ENCODE results near the gene UFD1. TPM values are rescaled to one million over a fixed set of nuclear protein-coding genes. Genes with fewer than 3 reads are reported as not detected.

The UFD1 gene
- polyA plus RNA-seq, 1 of the 3 experiments (the other 2 are of a cell fraction), result 111 TPM

DNA sequence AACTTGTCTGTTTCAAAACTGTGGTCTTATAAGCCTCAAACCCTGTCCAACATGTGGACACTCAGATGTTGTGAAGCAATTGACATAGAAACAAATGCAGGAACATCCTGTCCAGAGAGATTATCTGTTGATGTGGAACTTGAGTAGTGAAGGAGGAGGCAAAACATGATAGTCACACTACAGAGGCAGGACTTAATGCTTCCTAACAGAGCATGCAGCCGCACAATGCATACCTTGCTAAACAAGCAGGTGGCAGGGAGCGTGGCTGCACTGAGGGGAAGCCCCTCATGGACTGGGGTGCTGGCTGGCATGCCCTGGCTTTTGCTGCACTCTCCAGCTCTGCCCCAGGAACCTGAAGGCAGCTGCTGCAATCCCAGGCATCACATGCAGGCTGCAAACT is 36.8 kb downstream of the UFD1 start:
- peaks cover 8% of the 10 kb centered on the region for H3F3A ChIP-seq (replicated peaks; ENCODE audit: insufficient read depth)
- H3K79me2 ChIP-seq (ENCODE audit: insufficient read depth), result peaks cover 63% of the 10 kb centered on the region
- H3K9ac ChIP-seq, result no peak overlapping the region
- peaks cover 0 to 7% of the 10 kb centered on the region in 2 experiments; a peak in 1 of 4 replicates for H3K4me1 ChIP-seq (ENCODE audit: control insufficient read depth in 1 of 2, insufficient read depth in 2 of 2, low read depth in 1 of 2, low read length in 1 of 2)
- no peak overlapping the region for H3K27ac ChIP-seq (ENCODE audit: low read depth in 2 of 2, low read length in 1 of 2)
- H2AFZ ChIP-seq (ENCODE audit: low read depth), result no peak overlapping the region
- peaks cover 0 to 24% of the 10 kb centered on the region in 2 experiments for H3K36me3 ChIP-seq (replicated peaks in 1 of 2; ENCODE audit: control insufficient read depth in 1 of 2, insufficient read depth in 2 of 2, low read length in 1 of 2)
- no peaks in the 10 kb centered on the region for H3K27me3 ChIP-seq (ENCODE audit: insufficient read depth)
- H4K20me1 ChIP-seq (ENCODE audit: insufficient read depth), result 0 out of 2 replicates have a peak, but pooled peaks cover 11% of the 10 kb centered on the region
- H3K4me2 ChIP-seq, result no peak overlapping the region
- no peak for TF ChIP-seq MXI1 (IDR thresholded peaks at IDR 0.05; ENCODE audit: low read depth, low read length)
- no peak for TF ChIP-seq NRF1 (IDR thresholded peaks at IDR 0.05; ENCODE audit: low read depth, low read length)
- no peak for TF ChIP-seq GATA2 (CRISPR knock-in tag; IDR thresholded peaks at IDR 0.05)
- TF ChIP-seq, protein P1, sequence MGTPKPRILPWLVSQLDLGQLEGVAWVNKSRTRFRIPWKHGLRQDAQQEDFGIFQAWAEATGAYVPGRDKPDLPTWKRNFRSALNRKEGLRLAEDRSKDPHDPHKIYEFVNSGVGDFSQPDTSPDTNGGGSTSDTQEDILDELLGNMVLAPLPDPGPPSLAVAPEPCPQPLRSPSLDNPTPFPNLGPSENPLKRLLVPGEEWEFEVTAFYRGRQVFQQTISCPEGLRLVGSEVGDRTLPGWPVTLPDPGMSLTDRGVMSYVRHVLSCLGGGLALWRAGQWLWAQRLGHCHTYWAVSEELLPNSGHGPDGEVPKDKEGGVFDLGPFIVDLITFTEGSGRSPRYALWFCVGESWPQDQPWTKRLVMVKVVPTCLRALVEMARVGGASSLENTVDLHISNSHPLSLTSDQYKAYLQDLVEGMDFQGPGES (IDR thresholded peaks at IDR 0.05; ENCODE audit: low read depth, low read length), result no peak
- no peak for TF ChIP-seq TAF1 (IDR thresholded peaks at IDR 0.05; ENCODE audit: borderline replicate concordance, low read depth, low read length)
- no peak for TF ChIP-seq MEF2A (IDR thresholded peaks at IDR 0.05; ENCODE audit: borderline replicate concordance, low read depth)
- TF ChIP-seq CHD2 (IDR thresholded peaks at IDR 0.05; ENCODE audit: low read length, partially characterized antibody), result no peak
- no peak for TF ChIP-seq FOXJ3 (CRISPR knock-in tag; IDR thresholded peaks at IDR 0.05)
- no peak for TF ChIP-seq FOXM1 (IDR thresholded peaks at IDR 0.05; ENCODE audit: low read depth)
- TF ChIP-seq NFIC (IDR thresholded peaks at IDR 0.05; ENCODE audit: borderline replicate concordance), result no peak
- DNase-seq, result no peak
- POLR2A ChIA-PET, result no interaction called here
- no peaks in the 10 kb centered on the region for H3K9me3 ChIP-seq
- CTCF ChIA-PET, result no interaction called here
- WGBS (ENCODE audit: low lambda C conversion rate), result no CpG with 5 or more reads among the region's 2 CpGs
- H3K4me3 ChIP-seq (ENCODE audit: low read depth in 2 of 2, low read length in 1 of 2), result no peak overlapping the region
- H3K9me2 ChIP-seq, result no peaks in the 10 kb centered on the region

DNA sequence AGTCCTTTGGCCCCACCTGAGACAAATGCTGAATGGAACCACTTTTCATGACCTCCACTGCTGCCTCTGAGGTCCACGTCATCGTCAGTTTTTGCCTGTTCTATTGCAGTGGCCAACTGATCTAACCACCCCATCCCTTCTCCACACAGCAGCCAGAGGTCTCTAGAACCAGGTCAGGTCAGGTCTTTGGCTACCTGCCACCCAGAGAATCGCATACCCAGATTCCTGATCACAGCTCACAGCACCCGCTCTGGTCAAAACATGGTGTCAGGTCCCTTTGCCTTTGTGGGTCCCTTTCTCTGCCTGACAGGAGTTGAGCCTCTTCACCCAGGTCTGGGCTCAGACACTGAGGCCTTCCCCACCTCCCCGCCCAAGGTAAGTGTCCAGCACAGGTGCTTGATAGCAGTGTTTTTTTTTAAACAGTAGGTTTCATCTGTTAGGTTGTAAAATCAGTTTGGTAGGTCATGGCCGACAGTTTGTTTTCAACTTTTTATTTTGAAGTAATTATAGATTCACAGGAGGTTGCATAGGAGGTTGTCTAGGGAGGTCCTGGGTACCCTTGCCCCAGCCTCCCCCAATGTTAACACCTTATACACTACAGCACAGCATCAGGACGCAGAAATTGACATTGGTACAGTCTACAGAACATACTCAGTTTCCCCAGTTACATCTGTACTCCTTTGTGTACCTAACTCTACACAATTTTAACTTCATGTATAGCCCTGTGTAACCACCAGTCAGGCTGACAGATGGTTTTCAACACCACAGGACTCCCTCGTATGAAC is 38.4 kb downstream of the UFD1 start:
- Histone ChIP-seq H3K27me3 (ENCODE audit: insufficient read depth) (no peaks in the 10 kb centered on the region), H3K4me2 (no peak overlapping the region), H3K9me2 (no peaks in the 10 kb centered on the region), H3K4me1 (ENCODE audit: control insufficient read depth in 1 of 2, insufficient read depth in 2 of 2, low read depth in 1 of 2, low read length in 1 of 2) (no peaks in the 10 kb centered on the region), H3K36me3 (replicated peaks in 1 of 2; ENCODE audit: control insufficient read depth in 1 of 2, insufficient read depth in 2 of 2, low read length in 1 of 2) (peaks cover 0 to 26% of the 10 kb centered on the region in 2 experiments), H3K9ac (no peak overlapping the region), H3K4me3 (ENCODE audit: low read depth in 2 of 2, low read length in 1 of 2) (no peak overlapping the region), H3K79me2 (ENCODE audit: insufficient read depth) (peaks cover 47% of the 10 kb centered on the region), H2AFZ (ENCODE audit: low read depth) (no peak overlapping the region), H3F3A (replicated peaks; ENCODE audit: insufficient read depth) (peaks cover 14% of the 10 kb centered on the region), H4K20me1 (ENCODE audit: insufficient read depth) (0 out of 2 replicates have a peak, but pooled peaks cover 11% of the 10 kb centered on the region), H3K9me3 (no peaks in the 10 kb centered on the region), H3K27ac (ENCODE audit: low read depth in 2 of 2, low read length in 1 of 2) (no peak overlapping the region)
- TF ChIP-seq NFIC (IDR thresholded peaks at IDR 0.05; ENCODE audit: borderline replicate concordance) (no peak), ELF1 (IDR thresholded peaks at IDR 0.05) (no peak), RXRA (IDR thresholded peaks at IDR 0.05; ENCODE audit: borderline replicate concordance, low read depth) (no peak), CHD2 (IDR thresholded peaks at IDR 0.05; ENCODE audit: low read length, partially characterized antibody) (no peak), POLR2AphosphoS5 (IDR thresholded peaks at IDR 0.05; ENCODE audit: low read depth, low read length) (no peak), EZH2phosphoT487 (IDR thresholded peaks at IDR 0.05; ENCODE audit: borderline replicate concordance, low read depth) (no peak), RCOR1 (IDR thresholded peaks at IDR 0.05; ENCODE audit: low read length) (no peak), FOXJ3 (CRISPR knock-in tag; IDR thresholded peaks at IDR 0.05) (no peak), RFX5 (IDR thresholded peaks at IDR 0.05; ENCODE audit: low read length) (no peak), SIN3A (IDR thresholded peaks at IDR 0.05; ENCODE audit: borderline replicate concordance, low read depth, low read length) (no peak)
- TF ChIP-seq, protein P2, sequence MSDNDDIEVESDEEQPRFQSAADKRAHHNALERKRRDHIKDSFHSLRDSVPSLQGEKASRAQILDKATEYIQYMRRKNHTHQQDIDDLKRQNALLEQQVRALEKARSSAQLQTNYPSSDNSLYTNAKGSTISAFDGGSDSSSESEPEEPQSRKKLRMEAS (IDR thresholded peaks at IDR 0.05; ENCODE audit: low read depth), result no peak
- TF ChIP-seq, protein P3, sequence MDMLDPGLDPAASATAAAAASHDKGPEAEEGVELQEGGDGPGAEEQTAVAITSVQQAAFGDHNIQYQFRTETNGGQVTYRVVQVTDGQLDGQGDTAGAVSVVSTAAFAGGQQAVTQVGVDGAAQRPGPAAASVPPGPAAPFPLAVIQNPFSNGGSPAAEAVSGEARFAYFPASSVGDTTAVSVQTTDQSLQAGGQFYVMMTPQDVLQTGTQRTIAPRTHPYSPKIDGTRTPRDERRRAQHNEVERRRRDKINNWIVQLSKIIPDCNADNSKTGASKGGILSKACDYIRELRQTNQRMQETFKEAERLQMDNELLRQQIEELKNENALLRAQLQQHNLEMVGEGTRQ (IDR thresholded peaks at IDR 0.05; ENCODE audit: borderline replicate concordance, low read depth, low read length), result no peak
- TF ChIP-seq, protein P1 (IDR thresholded peaks at IDR 0.05; ENCODE audit: low read depth, low read length), result no peak
- TF ChIP-seq, protein P4, sequence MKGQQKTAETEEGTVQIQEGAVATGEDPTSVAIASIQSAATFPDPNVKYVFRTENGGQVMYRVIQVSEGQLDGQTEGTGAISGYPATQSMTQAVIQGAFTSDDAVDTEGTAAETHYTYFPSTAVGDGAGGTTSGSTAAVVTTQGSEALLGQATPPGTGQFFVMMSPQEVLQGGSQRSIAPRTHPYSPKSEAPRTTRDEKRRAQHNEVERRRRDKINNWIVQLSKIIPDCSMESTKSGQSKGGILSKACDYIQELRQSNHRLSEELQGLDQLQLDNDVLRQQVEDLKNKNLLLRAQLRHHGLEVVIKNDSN (IDR thresholded peaks at IDR 0.05; ENCODE audit: borderline replicate concordance, low read depth), result no peak
- ChIA-PET POLR2A (no interaction called here), CTCF (no interaction called here)
- WGBS (ENCODE audit: low lambda C conversion rate), result 92% methylated on average over 7 of the region's 8 CpGs
- no peak for DNase-seq

Data from SK-N-SH (cell line).